SU-DHL-6 (cell line): Measurements from ENCODE around the gene PXDN.

Source experiments
- H2AFZ ChIP-seq: fragments of 200-600 bp; sonication (generic); 2 replicates; pipeline ENCODE4 v1.6.1; 2014; ENCODE audit warnings: low read depth, mild to moderate bottlenecking, moderate library complexity, mixed read lengths, antibody characterized with exemption, low read length; ENCODE audit not compliant: severe bottlenecking
- H3F3A ChIP-seq: fragments of 200-600 bp; shearing (Covaris generic); 2 replicates; pipeline ENCODE4 v1.6.0; 2016; ENCODE audit warnings: antibody characterized with exemption, mild to moderate bottlenecking; ENCODE audit not compliant: insufficient read depth
- H3K27ac ChIP-seq: fragments of 200-600 bp; sonication (generic); 2 replicates; pipeline ENCODE4 v1.5.1; 2016; ENCODE audit warnings: low read depth, mild to moderate bottlenecking, low read length, moderate library complexity, mixed read lengths
- H3K27me3 ChIP-seq: fragments of 200-600 bp; sonication (generic), shearing (Covaris generic); 2 replicates; pipeline ENCODE4 v1.6.0; 2014; ENCODE audit warnings: mild to moderate bottlenecking, low read length
- H3K36me3 ChIP-seq: fragments of 200-600 bp; sonication (generic); 2 replicates; pipeline ENCODE4 v1.6.1; 2014; ENCODE audit warnings: mild to moderate bottlenecking, low read length, mixed read lengths
- H3K4me2 ChIP-seq: fragments of 300-600, 200-600 bp; shearing (Covaris generic), sonication (generic); 2 replicates; pipeline ENCODE4 v1.6.0; 2014; ENCODE audit warnings: low read length, low read depth, mild to moderate bottlenecking; ENCODE audit not compliant: poor library complexity, severe bottlenecking
- H3K4me3 ChIP-seq: fragments of 200-600 bp; sonication (generic); 2 replicates; pipeline ENCODE4 v1.5.1; 2014; ENCODE audit warnings: antibody characterized with exemption, low read length, mild to moderate bottlenecking, mixed read lengths; ENCODE audit not compliant: insufficient read depth, poor library complexity, severe bottlenecking
- H3K79me2 ChIP-seq: fragments of 200-600 bp; sonication (generic); 2 replicates; pipeline ENCODE4 v1.6.1; 2014; ENCODE audit warnings: mild to moderate bottlenecking, low read length, moderate library complexity; ENCODE audit not compliant: insufficient read depth
- H3K9ac ChIP-seq: fragments of 200-600 bp; sonication (generic); 2 replicates; pipeline ENCODE4 v1.7.0; 2014; ENCODE audit warnings: mild to moderate bottlenecking, low read length
- H3K9me2 ChIP-seq: fragments of 200-600 bp; sonication (generic); replicated peaks from 2 replicates; pipeline ENCODE4 v1.6.1; 2014; ENCODE audit warnings: low read length; ENCODE audit not compliant: insufficient read depth
- H3K9me3 ChIP-seq: fragments of 200-600 bp; sonication (generic); 2 replicates; pipeline ENCODE4 v1.6.1; 2014; ENCODE audit warnings: low read length, mixed read lengths; ENCODE audit not compliant: insufficient read depth
- H4K20me1 ChIP-seq: fragments of 200-600 bp; sonication (generic); 2 replicates; pipeline ENCODE4 v1.6.1; 2014; ENCODE audit warnings: low read depth, mild to moderate bottlenecking, antibody characterized with exemption, low read length, moderate library complexity, mixed read lengths
- CTCF ChIP-seq: fragments of 200-600 bp; sonication (generic); IDR thresholded peaks from one replicate; pipeline ENCODE4 v1.5.1; 2017; ENCODE audit warnings: antibody characterized with exemption, mild to moderate bottlenecking, low read length, moderate library complexity; ENCODE audit not compliant: insufficient read depth, poor library complexity, severe bottlenecking
- EZH2phosphoT487 ChIP-seq: fragments of 200-600 bp; sonication (generic), shearing (Covaris generic); conservative IDR thresholded peaks from 2 replicates; pipeline ENCODE4 v1.6.1; 2018; ENCODE audit warnings: mild to moderate bottlenecking, antibody characterized with exemption, low read length, moderate library complexity, mixed read lengths

Gene PXDN

GRCh38 chr2:1744446-1745170 lies at the start of gene PXDN:
TSS of gene PXDN (minus strand) at chr2:1744515. CDS start at chr2:1744455, 60 bp downstream.
- H3K9me2 ChIP-seq, result no peaks in the 10 kb centered on the region
- no peak within 1 kb of the TSS for H3K4me2 ChIP-seq
- no peak within 1 kb of the TSS for H2AFZ ChIP-seq
- H3K9me3 ChIP-seq, result no peaks in the 10 kb centered on the region
- H3K27ac ChIP-seq, result no peak within 1 kb of the TSS
- no peaks in the 10 kb centered on the region for H3K36me3 ChIP-seq
- no peaks in the 10 kb centered on the region for H3F3A ChIP-seq
- no peaks in the 10 kb centered on the region for H3K79me2 ChIP-seq
- no peak within 1 kb of the TSS for H3K4me3 ChIP-seq
- H4K20me1 ChIP-seq, result no peaks in the 10 kb centered on the region
- no peak for TF ChIP-seq CTCF
- TF ChIP-seq EZH2phosphoT487, result no peak
- H3K9ac ChIP-seq, result no peak within 1 kb of the TSS
- H3K27me3 ChIP-seq, result no peaks in the 10 kb centered on the region; the same call in 1 of the 2 replicates

- Histone ChIP-seq H3K27ac (no peak overlapping the region), H3K27me3 (no peaks in the 10 kb centered on the region), H3K36me3 (no peaks in the 10 kb centered on the region), H3F3A (no peaks in the 10 kb centered on the region), H4K20me1 (no peaks in the 10 kb centered on the region), H2AFZ (no peak overlapping the region), H3K79me2 (no peaks in the 10 kb centered on the region), H3K9ac (no peak overlapping the region), H3K9me2 (no peaks in the 10 kb centered on the region), H3K4me3 (no peak overlapping the region), H3K4me2 (no peak overlapping the region), H3K9me3 (no peaks in the 10 kb centered on the region)
- no peak for TF ChIP-seq CTCF
- TF ChIP-seq EZH2phosphoT487, result no peak
Measured at GRCh38 chr2:1793868-1794445, 49.6 kb upstream of the PXDN start.

- no peaks in the 10 kb centered on the region for H3K9me3 ChIP-seq
- H3K9me2 ChIP-seq, result no peaks in the 10 kb centered on the region
- no peak overlapping the region for H2AFZ ChIP-seq
- no peaks in the 10 kb centered on the region for H3K27me3 ChIP-seq
- H3K4me3 ChIP-seq, result no peak overlapping the region
- no peaks in the 10 kb centered on the region for H3K79me2 ChIP-seq
- H3F3A ChIP-seq, result no peaks in the 10 kb centered on the region
- no peaks in the 10 kb centered on the region for H3K36me3 ChIP-seq
- no peak overlapping the region for H3K4me2 ChIP-seq
- no peak overlapping the region for H3K27ac ChIP-seq
- no peak overlapping the region for H3K9ac ChIP-seq
- no peaks in the 10 kb centered on the region for H4K20me1 ChIP-seq
- no peak for TF ChIP-seq EZH2phosphoT487
- TF ChIP-seq CTCF, result no peak
Measured at GRCh38 chr2:1793001-1793867, 48.9 kb upstream of the PXDN start.
